HUES64 (cell line): ENCODE measurements around the gene AHDC1.
"Not testable (repeated sequence)": the region's sequence is repeated elsewhere in the genome, so short reads cannot be mapped to it uniquely, and the experiment has no call there.

Experiments used
- H3K27ac ChIP-seq: 2 replicates; pipeline ENCODE4 v1.7.0; 2013; ENCODE audit warnings: low read depth, low read length, inconsistent platforms
- H3K27me3 ChIP-seq: 2 replicates; pipeline ENCODE4 v1.6.1; 2013; ENCODE audit warnings: mild to moderate bottlenecking, low read length; ENCODE audit not compliant: insufficient read depth
- H3K36me3 ChIP-seq: 2 replicates; pipeline ENCODE4 v1.6.1; 2013; ENCODE audit warnings: mild to moderate bottlenecking, low read length; ENCODE audit not compliant: insufficient read depth
- H3K4me1 ChIP-seq: 2 replicates; pipeline ENCODE4 v1.6.1; 2013; ENCODE audit warnings: mild to moderate bottlenecking, low read length, moderate library complexity; ENCODE audit not compliant: insufficient read depth
- H3K4me3 ChIP-seq: 2 replicates; pipeline ENCODE4 v1.5.1; 2013; ENCODE audit warnings: mild to moderate bottlenecking, low read length, moderate library complexity
- H3K9ac ChIP-seq: 2 replicates; pipeline ENCODE4 v1.6.1; 2013; ENCODE audit warnings: mild to moderate bottlenecking, low read depth, low read length
- H3K9me3 ChIP-seq: 2 replicates; pipeline ENCODE4 v1.6.1; 2013; ENCODE audit warnings: low read depth, low read length; ENCODE audit not compliant: insufficient read depth
- WGBS: fragments of 150-250, 120-280 bp; methylation state at CpG from one replicate; pipeline ENCODE4 v1.1.7; 2013; ENCODE audit warnings: missing lambda C conversion rate; 5-methylcytosine and 5-hydroxymethylcytosine counted together

Gene AHDC1

GRCh38 chr1:27632387-27633297, 28.7 kb upstream of the AHDC1 start:
- Histone ChIP-seq H3K27me3 (peaks cover 33% of the 10 kb centered on the region), H3K9ac (no peak overlapping the region), H3K4me3 (no peak overlapping the region), H3K27ac (no peak overlapping the region), H3K36me3 (no peaks in the 10 kb centered on the region), H3K4me1 (peaks cover 18% of the 10 kb centered on the region), H3K9me3 (no peaks in the 10 kb centered on the region)
- 88% methylated on average over 13 of the region's 14 CpGs for WGBS

- Histone ChIP-seq H3K36me3 (no peaks in the 10 kb centered on the region), H3K27ac (no peak overlapping the region), H3K4me3 (no peak overlapping the region), H3K9ac (no peak overlapping the region), H3K4me1 (peaks cover 18% of the 10 kb centered on the region), H3K27me3 (peaks cover 33% of the 10 kb centered on the region), H3K9me3 (no peaks in the 10 kb centered on the region)
- 84% methylated on average over 5 of the region's 5 CpGs for WGBS
Measured at GRCh38 chr1:27630859-27631491, 27.0 kb upstream of the AHDC1 start.

DNA sequence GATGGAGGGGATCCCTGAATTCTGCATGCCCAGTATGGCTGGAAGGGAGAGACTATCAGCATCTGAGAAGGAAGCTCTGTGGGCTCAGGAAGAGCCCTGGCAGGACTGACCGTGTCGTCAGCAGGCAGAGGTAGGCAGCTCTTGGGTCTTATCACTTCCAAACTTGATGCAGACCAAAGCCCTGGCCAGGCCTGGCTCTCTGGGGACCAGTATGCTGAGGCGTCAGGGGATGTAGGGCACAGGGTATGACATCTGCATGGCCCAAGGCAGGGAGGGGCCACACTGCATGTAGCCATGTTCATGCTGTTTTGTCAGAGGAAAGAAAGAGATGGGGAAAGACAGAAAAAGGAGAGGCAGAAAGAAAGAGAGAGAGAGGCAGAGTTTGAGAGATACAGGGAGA, 24.8 kb upstream of the AHDC1 start:
- Histone ChIP-seq H3K9ac (no peak overlapping the region), H3K9me3 (no peaks in the 10 kb centered on the region), H3K27ac (no peak overlapping the region), H3K4me1 (peaks cover 13% of the 10 kb centered on the region), H3K27me3 (peaks cover 11% of the 10 kb centered on the region), H3K36me3 (no peaks in the 10 kb centered on the region), H3K4me3 (no peak overlapping the region)
- WGBS = 59% methylated on average over 3 of the region's 3 CpGs

DNA sequence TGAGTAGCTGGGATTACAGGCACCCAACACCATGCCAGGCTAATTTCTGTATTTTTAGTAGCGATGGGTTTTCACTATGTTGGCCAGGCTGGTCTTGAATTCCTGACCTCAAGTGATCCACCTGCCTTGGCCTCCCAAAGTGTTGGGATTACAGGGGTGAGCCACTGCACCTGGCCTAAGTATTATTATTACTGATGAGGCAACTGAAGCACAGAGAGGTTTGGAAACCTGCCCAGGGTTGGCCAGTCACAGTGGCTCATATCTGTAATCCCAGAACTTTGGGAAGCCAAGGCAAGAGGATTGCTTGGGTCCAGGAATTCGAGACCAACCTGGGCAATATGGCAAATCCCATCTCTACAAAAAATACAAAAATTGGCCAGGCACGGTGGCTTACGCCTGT, 23.8 kb upstream of the AHDC1 start:
- H3K27me3 ChIP-seq, H3K36me3 ChIP-seq, H3K9ac ChIP-seq, H3K27ac ChIP-seq, H3K4me3 ChIP-seq, H3K9me3 ChIP-seq: not testable (repeated sequence)
- peaks cover 19% of the 10 kb centered on the region for H3K4me1 ChIP-seq
- WGBS = 93% methylated on average over 4 of the region's 4 CpGs

DNA sequence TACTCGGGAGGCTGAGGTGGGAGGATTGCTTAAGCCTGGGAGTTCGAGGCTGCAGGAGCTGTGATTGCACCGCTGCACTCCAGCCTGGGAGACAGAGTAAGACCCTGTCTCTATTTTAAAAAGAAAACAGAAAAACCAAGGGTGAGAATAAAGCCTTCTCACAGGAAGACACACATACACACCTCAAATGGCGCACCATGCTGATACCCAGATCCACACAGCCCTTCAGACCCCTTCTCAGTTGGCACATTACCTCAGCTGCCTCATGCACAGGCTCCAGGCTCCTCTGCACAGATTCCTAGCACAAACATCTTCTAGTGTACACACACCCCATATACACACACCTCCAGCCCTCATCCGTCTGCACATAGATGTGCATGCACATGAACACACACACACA, 23.1 kb upstream of the AHDC1 start:
- Histone ChIP-seq H3K9ac (no peak overlapping the region), H3K27me3 (no peaks in the 10 kb centered on the region), H3K4me1 (peaks cover 19% of the 10 kb centered on the region), H3K27ac (no peak overlapping the region), H3K36me3 (no peaks in the 10 kb centered on the region), H3K9me3 (no peaks in the 10 kb centered on the region), H3K4me3 (no peak overlapping the region)
- WGBS = 93% methylated on average over 5 of the region's 5 CpGs

- Histone ChIP-seq H3K27ac (no peak overlapping the region), H3K36me3 (no peaks in the 10 kb centered on the region), H3K27me3 (no peaks in the 10 kb centered on the region), H3K9me3 (no peaks in the 10 kb centered on the region), H3K4me3 (no peak overlapping the region), H3K4me1 (peaks cover 23% of the 10 kb centered on the region), H3K9ac (no peak overlapping the region)
- WGBS = 89% methylated on average over 11 of the region's 11 CpGs
Measured at GRCh38 chr1:27626031-27626935, 22.3 kb upstream of the AHDC1 start.

DNA sequence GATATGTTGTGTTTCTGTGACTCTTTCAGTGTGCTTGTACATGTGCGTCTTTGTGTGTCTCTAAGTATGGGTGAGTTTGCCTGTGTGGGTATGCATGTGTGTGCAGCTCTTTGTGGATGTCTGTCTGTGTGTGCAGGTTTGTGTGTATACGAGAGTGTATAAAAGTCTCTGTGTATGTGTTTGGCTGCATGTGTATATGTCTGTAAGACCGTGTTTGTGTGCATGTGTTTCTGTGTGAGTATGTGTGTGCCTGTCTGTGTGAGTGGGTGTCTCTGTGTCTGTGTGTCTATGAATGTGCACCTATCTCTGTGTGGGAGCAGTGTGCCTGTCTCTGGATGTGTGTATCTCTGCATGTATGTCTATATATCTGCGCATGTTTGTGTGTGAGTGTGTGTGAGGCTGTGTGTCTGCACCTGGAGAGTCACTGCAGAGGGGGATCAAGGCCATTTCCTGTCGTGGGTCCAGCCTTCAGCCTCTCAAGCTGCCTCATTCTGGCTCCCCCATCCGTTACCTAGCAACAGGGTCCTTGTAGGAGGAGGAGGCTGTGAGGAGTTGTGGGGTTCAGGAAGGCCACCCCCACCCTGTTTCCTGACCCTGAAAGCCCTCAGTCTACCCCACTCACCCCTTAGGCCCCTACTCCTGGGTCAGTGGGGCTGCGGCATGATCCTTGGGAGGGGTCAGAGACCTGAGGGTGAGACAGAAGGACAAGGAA, 20.7 kb upstream of the AHDC1 start:
- Histone ChIP-seq H3K27ac (no peak overlapping the region), H3K27me3 (no peaks in the 10 kb centered on the region), H3K9ac (no peak overlapping the region), H3K36me3 (no peaks in the 10 kb centered on the region), H3K4me1 (peaks cover 18% of the 10 kb centered on the region), H3K9me3 (no peaks in the 10 kb centered on the region), H3K4me3 (no peak overlapping the region)
- 70% methylated on average over 7 of the region's 7 CpGs for WGBS

DNA sequence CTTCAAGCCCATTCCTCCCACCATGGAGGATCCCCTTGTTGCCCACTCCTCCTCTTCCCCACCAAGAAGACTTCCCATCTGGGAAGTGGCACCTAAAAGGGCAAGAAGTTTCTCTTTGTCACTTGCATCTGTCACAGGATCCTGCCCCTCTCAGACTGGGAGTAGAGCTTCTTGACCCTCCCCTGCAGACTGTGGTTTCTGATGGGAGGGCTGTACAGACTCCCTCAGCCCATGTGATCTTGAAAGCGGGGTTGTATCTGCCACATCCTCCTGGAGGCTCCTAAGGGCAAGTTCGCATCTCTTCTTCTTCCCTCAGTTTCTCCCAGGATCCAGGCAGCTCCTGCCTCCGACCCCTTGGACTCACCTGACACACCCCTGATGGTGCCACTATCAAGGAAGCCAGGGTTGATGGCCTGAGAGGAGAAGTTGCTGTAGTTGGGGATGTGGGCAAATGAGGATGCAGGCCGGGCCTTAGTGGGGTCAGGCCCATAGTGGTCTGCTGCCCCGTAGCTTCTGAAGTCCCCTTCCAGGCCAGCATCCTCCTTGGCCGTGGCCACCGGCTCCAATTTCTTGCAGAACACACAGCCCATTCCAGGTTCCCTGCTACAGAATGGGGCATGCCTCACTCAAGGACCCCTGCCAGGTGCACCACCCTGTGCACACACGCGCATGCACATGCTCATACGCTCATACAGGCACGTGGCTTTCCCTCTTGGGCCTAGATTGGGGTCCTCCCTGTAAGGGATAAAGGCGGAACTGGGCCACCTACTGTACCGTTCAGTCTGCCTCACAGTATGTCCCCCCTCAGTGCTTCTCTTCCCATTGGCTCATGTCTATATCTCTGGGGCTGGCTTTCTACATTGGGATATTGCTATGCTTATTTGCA, 19.6 kb upstream of the AHDC1 start:
- no peaks in the 10 kb centered on the region for H3K27me3 ChIP-seq
- H3K9me3 ChIP-seq = no peaks in the 10 kb centered on the region
- H3K4me3 ChIP-seq = no peak overlapping the region
- no peak overlapping the region for H3K27ac ChIP-seq
- H3K9ac ChIP-seq = no peak overlapping the region
- H3K36me3 ChIP-seq = no peaks in the 10 kb centered on the region
- H3K4me1 ChIP-seq = peaks cover 11% of the 10 kb centered on the region
- WGBS = 91% methylated on average over 13 of the region's 13 CpGs

DNA sequence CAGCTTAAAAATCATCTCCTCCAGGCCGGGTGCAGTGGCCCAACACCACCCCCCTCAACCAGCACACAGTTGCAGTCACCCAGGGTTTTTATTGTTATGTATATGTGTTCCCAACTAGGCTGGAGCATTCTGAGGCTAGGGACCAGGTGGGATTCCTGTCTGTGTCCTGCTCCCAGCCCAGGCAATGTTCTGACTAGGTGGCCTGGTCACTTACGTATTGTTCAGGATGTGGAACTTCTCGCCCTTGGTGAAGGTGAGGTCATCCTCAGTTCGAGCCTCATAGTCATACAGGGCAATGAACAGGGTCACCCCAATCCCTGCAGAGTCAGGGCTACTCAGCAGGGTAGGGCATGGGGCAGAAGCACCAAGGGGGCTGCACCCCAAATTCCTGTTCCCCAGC, 18.9 kb upstream of the AHDC1 start:
- Histone ChIP-seq H3K36me3 (no peaks in the 10 kb centered on the region), H3K9me3 (no peaks in the 10 kb centered on the region), H3K9ac (no peak overlapping the region), H3K4me3 (no peak overlapping the region), H3K27ac (no peak overlapping the region), H3K4me1 (peaks cover 11% of the 10 kb centered on the region), H3K27me3 (no peaks in the 10 kb centered on the region)
- 69% methylated on average over 3 of the region's 4 CpGs for WGBS
